HL-60/S4 treated with phorbol 12-myristate 13-acetate at 8.2 ng/mL for 4 days and 3 days (cell line): ENCODE measurements around the gene DIABLO.
"Not testable (repeated sequence)": the region's sequence is repeated elsewhere in the genome, so short reads cannot be mapped to it uniquely, and the experiment has no call there.

Experiments
- in situ Hi-C: fragments of 300-500 bp; cut with MboI; formaldehyde crosslinking; loops from 2 replicates; pipeline ENCODE4 v1.15.0; 2022; ENCODE audit warnings: low sequenced_read_pairs

The DIABLO gene

DNA sequence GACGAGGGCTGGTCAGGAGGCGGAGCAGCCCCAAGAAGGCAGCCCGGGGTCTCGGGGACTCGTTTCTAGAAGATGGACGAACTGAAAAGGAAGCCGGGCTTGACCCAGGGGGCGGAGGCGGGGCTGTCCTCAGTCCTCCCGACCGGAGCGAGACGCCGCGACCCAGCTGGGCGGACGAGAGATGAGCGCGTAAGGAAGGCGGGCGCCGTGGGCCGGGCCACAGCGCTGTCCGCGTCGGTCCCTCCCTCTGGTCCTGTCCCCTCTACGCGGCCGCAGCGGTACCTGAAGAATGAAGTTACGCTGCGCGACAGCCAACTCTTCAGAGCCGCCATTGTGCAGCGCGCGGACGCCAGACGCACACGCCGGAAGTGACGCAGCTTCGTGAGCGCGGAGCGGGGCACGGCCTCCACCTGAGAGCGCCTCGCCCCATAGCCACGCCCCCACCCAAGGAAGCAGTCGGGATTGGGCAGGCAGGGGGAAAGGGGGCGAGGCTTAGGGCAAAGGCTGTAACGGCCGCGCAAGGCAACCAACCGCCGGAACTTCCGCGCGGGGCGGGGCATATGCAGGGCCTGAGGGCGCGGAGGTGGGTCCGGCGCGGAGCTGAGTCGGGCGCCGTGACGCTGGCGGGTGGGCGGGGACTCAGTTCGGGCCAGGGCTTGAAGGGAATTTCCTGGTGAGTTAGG, at the start of gene DIABLO:
Gene DIABLO (minus strand): TSS at position 370 of the 683 bp plus-strand sequence. CDS start 38 bp downstream, at position 332.
- in situ Hi-C loops: no loop called here

DNA sequence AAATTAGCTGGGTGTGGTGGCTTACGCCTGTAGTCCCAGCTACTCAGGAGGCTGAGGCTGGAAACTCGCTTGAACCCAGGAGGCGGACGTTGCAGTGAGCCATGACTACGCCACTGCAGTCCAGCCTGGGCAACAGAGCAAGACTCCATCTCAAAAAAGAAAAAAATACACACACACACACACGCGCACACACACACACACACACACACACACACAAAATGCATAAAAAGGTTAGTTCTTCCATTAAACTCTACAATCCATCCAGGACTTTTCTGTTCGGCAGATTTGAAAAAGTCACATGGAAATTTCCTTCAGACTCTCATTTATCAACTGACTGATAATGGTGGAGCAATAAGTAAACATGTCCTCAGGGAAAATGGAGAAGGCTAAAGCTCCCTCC, 49.6 kb upstream of the DIABLO start:
- in situ Hi-C loops: no loop called here

DNA sequence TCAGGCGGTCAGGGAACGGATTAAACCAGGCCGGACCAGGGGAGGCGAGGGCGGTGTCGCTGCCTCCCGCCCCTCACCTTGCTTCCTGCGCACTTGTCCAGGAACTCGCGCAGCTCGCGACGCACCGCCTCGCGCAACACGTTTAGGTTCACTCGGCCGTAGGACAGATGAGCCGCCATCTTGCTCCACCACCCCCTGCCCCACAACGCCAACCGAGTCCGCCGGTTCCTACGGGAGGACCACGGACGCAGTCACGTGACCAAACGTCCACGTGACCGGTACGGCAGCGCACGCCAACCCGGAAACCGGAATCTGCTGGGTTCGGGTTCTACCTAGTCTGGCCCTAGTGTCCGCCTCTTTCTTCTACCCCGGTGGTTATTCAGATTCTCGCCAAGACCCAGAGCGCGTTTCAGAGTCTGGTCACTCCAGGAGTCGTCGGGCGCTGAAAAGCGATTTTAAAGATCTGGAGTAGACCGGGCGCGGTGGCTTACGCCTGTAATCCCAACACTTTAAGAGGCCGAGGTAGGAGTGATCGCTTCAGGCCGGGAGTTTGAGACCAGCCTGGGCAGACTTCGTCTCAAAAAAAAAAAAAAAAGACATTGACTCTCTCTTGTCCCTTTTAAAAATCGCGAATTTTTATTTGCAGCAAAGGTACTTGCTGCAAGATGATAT, 40.5 kb upstream of the DIABLO start, which contains the start of gene VPS33A:
Gene VPS33A (minus strand): TSS at position 265 of the 672 bp plus-strand sequence. CDS start 86 bp downstream, at position 179.
- in situ Hi-C loops: no loop called here

DNA sequence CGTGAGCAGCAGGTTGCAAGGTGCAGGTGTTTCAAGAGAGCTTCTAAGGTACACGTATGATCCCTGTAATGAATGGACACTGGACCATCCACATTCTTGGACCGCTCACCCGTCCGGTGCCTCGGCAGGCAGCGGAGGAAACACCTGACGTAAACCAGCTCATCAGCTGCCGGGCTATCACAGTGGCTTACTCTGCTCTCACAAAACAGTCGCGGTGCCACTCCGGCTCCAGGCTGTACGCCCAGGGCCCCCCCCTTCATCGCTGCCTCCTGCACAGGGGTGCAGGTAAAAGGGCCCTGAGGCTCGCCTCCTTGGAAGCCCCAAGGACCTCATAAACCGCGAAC, 40.0 kb upstream of the DIABLO start:
- in situ Hi-C loops: no loop called here

DNA sequence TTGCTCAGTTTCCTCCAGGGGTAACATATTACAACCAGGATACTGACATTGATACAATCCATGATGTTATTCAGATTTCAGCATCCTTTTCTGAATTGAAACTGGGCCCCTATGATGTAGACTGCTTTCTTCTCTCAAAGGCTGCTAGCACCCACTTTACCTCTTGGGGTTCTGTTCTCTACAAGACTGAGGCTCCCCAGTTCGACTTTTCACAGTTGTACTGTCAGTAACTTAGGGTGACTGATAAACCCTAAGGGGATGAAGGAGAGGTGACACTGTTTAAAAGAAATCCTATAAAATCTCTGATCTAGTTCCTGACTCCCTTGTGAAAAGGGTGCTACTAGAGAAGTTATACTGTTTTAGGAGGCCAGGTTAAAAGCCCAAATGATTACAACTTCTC, 39.6 kb upstream of the DIABLO start:
- in situ Hi-C loops: no loop called here

DNA sequence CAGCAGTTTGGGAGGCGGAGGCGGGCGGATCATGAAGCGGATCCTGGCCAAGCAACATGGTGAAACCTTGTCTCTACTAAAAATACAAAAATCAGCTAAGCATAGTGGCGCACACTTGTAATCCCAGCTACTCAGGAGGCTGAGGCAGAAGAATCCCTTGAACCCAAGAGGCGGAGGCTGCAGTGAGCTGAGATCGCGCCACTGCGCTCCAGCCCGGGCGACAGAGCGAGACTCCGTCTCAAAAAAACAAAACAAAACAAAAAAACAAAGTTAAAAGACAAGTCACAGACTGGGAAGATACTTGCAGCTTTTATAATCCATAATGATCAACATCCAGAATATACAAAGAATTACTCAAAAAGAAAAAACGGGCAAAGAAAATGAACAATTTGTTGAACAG, 34.9 kb upstream of the DIABLO start:
- in situ Hi-C loops: not testable (repeated sequence)

DNA sequence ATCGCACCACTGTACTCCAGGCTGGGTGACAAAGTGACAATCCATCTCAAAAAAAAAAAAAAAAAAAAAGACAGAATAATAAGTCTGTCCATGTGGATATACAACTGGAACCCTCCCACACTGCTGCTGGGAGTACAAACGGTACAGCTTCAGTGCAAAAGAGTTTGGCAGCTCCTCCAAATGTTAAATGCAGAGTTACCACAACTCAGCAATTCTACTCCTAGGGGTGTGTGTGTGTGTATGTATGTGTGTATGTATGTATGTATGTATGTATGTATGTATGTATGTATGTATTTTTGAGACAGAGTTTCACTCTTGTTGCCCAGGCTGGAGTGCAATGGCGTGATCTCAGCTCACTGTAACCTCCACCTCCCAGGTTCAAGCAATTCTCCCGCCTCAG, 33.1 kb upstream of the DIABLO start:
- in situ Hi-C loops: not testable (repeated sequence)

DNA sequence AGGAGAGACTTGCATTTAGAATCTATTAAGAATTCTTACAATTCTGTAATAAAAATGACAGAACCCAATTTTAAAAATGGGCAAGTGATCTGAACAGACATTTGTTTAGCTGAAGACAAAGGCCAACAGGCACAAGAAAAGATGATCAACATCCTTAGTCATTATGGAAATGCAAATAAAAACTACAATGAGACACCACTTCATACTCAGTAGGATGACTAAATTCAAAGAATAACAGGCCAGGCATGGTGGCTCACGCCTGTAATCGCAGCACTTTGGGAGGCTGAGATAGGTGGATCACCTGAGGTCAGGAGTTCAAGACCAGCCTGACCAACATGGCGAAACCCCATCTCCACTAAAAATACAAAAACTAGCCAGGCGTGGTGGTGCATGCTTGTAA, 32.6 kb upstream of the DIABLO start:
- in situ Hi-C loops: not testable (repeated sequence)

DNA sequence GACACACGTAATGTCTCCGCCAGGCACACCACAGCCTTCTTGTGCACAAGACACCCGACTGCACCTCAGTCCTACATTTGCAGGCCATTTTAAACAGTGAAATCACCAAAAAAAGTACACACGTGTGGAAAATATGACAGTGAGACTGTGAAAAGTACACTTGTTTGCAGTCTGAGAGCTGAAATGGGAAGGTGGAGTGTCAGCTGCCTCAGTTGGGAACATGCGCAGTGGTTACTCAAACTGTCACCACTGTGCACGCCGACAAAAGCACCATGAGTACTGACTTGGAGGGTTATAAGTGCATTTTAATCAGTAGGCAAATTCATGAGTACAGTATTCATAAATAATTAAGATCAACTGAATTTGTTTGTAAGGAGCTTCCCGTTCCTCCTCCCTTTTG, 24.7 kb upstream of the DIABLO start:
- in situ Hi-C loops: no loop called here

DNA sequence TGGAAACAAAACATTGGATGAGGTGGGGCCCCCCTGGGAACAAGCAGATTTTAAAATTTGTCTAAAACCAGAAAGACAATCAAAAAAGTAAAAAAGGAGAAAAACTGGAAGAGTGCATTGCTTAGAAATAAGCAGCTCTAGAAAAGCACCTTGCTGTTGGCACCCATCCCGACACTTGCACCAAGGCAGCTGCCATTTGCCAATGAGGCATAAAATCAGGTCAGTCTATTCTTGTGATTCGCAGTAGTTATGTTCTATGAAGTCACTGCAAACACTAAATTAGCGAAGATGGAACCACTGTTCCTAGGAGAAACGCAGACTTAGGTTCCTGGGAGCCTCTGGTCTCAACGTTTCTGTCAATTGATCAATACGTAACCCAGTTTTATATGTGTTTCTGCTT, 24.2 kb upstream of the DIABLO start:
- in situ Hi-C loops: no loop called here

DNA sequence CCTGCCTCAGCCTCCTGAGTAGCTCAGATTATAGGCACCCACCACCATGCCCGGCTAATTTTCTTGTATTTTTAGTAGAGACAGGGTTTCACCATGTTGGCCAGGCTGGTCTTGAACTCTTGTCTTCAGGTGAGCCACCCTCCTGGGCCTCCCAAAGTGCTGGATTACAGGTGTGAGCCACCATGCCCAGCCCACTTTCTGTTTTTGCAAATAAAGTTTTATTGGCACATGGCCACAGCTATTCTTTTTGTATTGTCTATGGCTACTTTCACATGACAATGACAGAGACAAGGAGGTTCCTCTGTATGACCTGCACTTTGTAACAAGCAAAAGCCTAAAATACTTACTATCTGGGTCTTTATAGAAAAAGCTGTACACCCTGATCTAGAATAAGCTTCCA, 19.7 kb upstream of the DIABLO start:
- in situ Hi-C loops: no loop called here

DNA sequence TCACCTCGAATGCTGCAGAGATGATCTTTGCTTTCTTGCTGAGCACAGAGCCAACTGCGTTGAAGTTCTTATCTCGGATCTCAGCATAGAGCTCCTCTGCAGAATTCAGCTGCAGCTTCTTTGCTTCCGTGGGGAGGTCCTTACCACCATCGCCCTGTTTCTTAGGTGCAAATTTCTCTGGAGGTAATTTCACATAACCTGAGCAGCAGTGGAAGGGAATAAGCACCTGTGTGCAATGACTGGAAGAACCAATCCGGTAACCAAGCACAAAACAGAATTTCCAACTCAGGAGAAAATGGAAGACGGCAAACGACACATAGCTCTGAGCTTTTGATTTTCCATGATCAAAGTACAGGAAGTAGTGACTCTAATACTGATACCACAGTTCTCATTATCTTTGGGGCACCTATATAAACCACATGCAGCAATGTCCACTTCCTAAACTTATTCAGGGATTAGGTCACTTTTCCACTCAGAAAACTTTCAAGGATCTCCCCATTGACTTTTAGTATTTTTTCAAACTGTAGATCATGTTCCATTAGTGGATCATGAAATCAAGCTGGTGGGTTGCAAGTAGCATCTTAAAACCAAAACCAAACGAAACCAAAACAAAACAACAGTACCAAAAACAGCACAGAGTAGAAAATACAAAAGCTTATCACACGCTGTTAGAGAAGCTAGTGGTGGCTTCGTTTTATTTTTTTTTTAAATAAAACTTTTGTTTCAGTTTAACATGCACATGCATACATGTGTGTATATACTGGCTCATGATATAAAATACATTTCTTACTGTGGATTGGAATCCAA, 18.9 kb upstream of the DIABLO start:
- in situ Hi-C loops: no loop called here

DNA sequence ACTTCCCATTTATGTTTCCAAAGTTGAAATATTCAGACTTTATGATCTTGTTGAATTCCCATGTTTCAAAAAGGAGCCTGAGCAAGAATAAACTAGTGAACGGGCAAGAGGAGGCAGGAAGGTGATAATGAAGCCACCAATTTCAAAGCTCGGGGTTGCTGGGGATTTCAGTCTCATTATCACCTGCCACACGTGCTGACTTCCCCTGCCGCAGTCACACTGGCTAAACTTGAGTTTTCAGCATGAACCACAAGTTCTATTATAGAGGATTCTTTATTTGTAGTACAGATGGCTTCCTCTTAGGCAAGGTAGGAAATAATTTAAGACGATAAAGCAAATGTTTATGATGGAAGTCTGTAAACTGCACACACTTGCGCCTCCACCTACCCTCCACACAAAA, 18.1 kb upstream of the DIABLO start:
- in situ Hi-C loops: no loop called here

DNA sequence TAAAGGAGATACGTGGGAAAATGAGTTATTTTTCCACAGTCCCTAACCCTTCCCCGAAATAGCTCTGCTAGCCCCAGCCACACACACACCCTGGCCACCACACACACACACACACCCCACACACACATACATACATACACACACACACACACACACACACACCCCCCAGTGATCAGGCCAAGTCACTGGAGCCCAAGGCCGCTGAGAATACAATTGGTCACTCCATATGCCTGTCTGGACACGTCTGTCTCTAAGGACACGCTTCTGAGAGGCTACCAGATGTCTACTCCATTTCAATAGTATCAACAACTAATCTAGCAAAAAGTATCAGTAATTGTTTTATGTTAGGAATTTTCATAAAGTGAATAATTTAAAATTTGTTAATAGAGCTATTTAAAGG, 13.0 kb upstream of the DIABLO start:
- in situ Hi-C loops: no loop called here

DNA sequence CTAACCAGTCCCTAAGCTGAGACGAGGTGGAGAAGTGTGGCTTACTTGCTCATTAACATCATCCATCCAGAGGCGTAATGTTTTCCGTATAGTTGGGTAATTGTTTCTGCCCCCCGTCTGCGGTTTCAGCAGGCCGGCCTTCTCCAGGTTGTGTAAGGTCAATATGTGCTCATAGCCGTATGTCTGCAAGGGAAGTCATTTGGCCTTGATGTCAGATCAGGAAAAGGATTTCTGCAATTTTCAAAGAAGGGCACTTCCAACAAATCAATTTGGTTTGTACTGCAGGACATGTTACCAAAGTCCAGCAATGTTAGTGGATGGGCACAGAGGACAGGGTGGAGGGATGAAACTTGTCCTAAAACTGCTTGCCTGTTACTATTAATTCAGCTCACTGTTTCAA, 9.9 kb upstream of the DIABLO start:
- in situ Hi-C loops: no loop called here

DNA sequence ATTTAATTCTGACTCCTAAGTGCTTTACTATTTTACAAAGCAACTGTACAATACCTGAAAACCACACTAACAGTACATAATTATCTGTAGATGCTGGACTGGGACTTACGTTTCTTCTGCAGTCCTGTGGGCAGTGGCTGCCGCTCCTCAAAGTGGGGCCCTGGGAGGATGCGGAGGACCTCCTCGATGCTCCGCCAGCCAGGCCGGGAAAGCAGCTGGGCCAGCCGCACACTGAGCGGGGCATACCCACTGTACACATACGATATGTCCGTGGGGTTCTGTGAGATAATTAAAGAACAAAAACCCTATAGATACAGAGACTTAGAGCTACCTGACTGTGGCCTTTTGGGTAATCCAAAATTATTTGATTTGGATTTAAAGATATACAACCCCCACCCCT, 6.8 kb upstream of the DIABLO start:
- in situ Hi-C loops: no loop called here

DNA sequence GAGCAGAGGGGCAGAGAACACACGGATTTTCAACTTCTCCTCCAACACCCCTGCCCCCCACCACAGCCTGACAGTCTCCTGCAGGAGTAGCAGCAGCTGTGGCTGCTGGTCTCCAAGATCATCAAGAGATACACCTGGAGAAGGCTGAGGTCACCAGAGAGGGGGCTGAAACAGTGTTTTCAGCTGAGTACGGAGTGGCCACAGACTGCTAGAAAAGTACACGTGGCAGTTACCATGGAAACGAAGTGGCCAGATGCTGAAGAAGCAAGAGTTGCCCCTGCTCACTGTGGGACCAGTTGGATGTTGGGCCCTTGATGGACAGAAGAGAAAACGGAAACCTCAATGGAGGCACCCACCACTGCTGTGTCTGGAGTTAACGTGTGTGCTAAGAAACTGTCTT, 4.9 kb upstream of the DIABLO start:
- in situ Hi-C loops: no loop called here

DNA sequence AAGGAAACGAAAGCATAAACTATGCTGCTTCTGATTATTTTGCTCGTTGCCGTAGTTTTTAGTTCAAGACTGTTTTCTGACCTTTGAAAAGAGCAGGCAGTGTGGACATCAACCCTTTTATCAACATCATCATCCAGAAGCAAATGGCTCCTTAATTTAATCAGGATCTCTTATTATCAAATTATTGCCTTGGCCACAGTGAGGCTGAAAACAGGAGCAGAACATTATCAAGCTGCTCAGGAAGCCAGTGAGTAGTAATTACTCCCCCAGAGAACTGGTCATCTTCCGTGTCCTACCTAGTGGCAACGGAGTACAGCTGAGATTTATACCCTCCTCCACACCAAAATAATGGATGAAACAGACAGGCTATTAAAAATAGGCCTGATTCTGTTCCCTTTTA, 2.2 kb upstream of the DIABLO start:
- in situ Hi-C loops: no loop called here

DNA sequence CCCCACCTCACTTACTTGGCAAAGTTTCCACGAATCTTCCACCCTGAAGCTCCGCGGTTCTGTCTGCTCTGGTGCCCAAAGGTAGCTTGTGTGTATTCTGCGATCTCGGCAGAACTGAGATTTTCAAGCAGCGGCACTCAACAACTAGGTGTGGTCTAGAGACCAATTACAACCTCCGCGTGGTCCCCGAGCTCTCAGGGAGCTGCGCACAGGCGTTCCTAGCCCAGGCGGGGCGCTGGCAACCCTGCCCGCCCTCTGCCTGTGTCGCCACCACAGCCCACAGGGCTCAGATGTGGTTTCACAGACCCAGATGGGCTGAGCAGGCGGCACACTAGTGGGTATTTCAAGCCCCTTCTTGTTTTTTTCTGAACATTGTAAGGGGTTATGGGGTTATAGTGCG, 1.5 kb upstream of the DIABLO start:
- in situ Hi-C loops: no loop called here

DNA sequence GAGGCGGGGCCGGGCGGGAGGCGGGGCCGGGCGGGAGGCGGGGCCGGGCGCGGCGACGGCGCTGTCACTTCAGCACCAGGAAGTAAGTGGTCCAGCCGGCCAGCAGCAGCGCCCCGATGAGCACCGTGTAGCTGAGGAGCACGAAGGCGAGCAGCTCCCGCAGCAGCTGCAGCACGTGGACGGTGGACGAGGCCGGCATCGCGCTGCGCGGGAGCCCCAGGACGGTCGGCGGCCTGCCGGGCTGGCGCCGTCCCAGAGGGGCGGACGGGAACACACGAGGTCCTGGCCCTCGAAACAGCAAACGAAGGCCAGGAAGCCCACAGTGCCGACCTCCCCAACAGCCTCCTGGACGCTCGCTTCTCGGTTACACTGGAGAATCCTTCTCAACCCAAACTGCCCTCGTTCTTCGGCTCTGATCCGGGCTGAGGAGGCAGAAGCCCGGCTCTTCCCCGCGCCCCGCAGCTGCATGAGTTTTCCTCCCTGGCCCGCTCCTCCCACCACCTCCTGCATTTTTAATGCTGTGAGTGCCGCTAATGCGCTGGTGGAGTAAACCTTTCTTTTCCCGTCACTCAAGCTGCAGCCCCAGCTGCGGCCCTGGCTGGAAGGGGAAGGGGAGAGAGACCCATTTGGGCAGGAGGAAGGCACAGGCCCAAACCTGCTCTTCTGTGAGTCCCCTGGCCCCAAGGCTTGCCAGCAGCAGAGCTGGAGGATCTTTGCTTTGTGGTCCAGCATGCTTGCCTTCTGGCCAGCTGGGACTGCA, 694 bp upstream of the DIABLO start:
- in situ Hi-C loops: no loop called here

DNA sequence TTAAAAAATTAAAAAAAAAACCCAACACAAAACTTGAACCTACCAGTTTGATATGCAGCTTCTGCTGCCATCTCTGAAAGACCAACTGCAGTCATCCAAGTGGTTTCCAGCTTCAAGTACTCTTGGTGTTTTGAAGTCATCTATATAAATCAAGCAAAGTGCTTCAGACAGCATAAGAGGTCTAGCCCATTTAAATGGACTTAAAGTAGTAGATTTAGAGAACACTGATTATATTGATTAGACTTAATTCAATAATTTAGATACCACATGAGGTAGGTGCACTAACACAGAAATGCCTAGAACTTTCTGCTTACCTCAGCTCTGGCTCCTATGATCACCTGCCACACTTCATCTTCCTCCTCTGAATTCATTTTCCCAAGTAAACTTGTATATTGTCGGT, 9.4 kb downstream of the DIABLO start:
- in situ Hi-C loops: no loop called here
